ENCODE data around the gene GALNT9.

GRCh38 chr12:132179431-132180362 lies 149.7 kb downstream of the GALNT9 start:
- TF ChIP-seq CTCF (conservative IDR thresholded peaks at IDR 0.05 in 1 of 2, IDR thresholded peaks at IDR 0.05 in 1 of 2; ENCODE audit: low read depth in 1 of 2, low read length in 2 of 2) (no peak), EZH2 (IDR thresholded peaks at IDR 0.05; ENCODE audit: low read length, missing control alignments) (no peak)
